Globus pallidus (tissue), 1 donor: ENCODE data around the gene TSPEAR.
"Not testable (repeated sequence)": the region's sequence is repeated elsewhere in the genome, so short reads cannot be mapped to it uniquely, and the experiment has no call there.

Experiments used
- DNase-seq: peaks from one replicate; pipeline ENCODE4 v3.0.0-alpha.2; 2015; ENCODE audit warnings: low spot score

Gene TSPEAR

GRCh38 chr21:44684077-44684476 is 27.3 kb downstream of the TSPEAR start:
- DNase-seq = no peak

- DNase-seq = no peak
These were observed 28.7 kb downstream of the TSPEAR start for GRCh38 chr21:44682580-44683151.

GRCh38 chr21:44681861-44682579 is 29.4 kb downstream of the TSPEAR start, which contains the start of gene KRTAP12-1:
KRTAP12-1 (minus strand) TSS chr21:44682163; CDS start chr21:44682123, 40 bp downstream.
- DNase-seq = no peak

GRCh38 chr21:44681152-44681551 is 30.2 kb downstream of the TSPEAR start:
- DNase-seq = no peak

- no peak for DNase-seq
These were observed 33.5 kb downstream of the TSPEAR start for GRCh38 chr21:44677881-44678280.

- DNase-seq = no peak
These were observed 39.5 kb downstream of the TSPEAR start for GRCh38 chr21:44671911-44672310.

- no peak for DNase-seq
These were observed 40.5 kb downstream of the TSPEAR start for GRCh38 chr21:44670642-44671432.

GRCh38 chr21:44667612-44668011 is 43.8 kb downstream of the TSPEAR start:
- DNase-seq = no peak

- no peak for DNase-seq
These were observed 44.7 kb downstream of the TSPEAR start, which contains the start of gene KRTAP12-2 for GRCh38 chr21:44666401-44667320. KRTAP12-2 (minus strand) TSS chr21:44666927; CDS start chr21:44666886, 41 bp downstream.

- DNase-seq = no peak
These were observed 46.7 kb downstream of the TSPEAR start for GRCh38 chr21:44664691-44665090.

- DNase-seq = not testable (repeated sequence)
These were observed 49.8 kb downstream of the TSPEAR start for GRCh38 chr21:44661567-44661966.

GRCh38 chr21:44658913-44659595 is 52.3 kb downstream of the TSPEAR start:
- DNase-seq = no peak

GRCh38 chr21:44658541-44658910 is 52.8 kb downstream of the TSPEAR start:
- DNase-seq = no peak

- no peak for DNase-seq
These were observed 53.5 kb downstream of the TSPEAR start, which contains the start of gene KRTAP12-3 for GRCh38 chr21:44657635-44658540. KRTAP12-3 (plus strand) TSS chr21:44657932; CDS start chr21:44657980, 48 bp downstream.

GRCh38 chr21:44656868-44657267 is 54.5 kb downstream of the TSPEAR start:
- DNase-seq = no peak

- DNase-seq = no peak
These were observed 56.7 kb downstream of the TSPEAR start, which contains the start of gene KRTAP12-4 for GRCh38 chr21:44654576-44655175. KRTAP12-4 (minus strand) TSS chr21:44654659; CDS start chr21:44654614, 45 bp downstream.

- no peak for DNase-seq
These were observed 57.5 kb downstream of the TSPEAR start for GRCh38 chr21:44653656-44654575.

GRCh38 chr21:44653123-44653522 is 58.2 kb downstream of the TSPEAR start:
- DNase-seq = no peak
